ENCODE measurements around the gene SH3BP5.

SH3BP5 gene

DNA sequence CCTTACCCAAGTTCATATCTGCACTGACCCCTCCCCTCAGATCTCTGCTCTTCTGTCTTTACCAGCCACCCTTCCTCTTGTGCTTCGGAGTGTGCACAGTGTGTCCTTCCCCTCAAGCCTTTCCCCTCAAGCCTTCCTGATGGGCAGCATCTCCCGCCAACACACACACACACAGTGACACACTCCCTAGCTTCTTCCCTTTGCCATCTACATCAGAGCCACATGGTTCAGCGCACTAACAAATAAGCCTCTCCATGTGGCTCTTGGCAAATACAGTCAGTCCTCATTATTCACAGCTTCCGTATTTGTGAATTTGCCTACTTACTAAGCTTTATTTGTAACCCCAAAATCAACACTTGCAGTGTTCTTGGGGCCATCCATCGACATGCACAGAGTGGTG lies 37.5 kb downstream of the SH3BP5 start:
- DNase-seq = no peak

GRCh38 chr3:15292765-15293522 lies 39.4 kb downstream of the SH3BP5 start:
- DNase-seq = no peak

DNA sequence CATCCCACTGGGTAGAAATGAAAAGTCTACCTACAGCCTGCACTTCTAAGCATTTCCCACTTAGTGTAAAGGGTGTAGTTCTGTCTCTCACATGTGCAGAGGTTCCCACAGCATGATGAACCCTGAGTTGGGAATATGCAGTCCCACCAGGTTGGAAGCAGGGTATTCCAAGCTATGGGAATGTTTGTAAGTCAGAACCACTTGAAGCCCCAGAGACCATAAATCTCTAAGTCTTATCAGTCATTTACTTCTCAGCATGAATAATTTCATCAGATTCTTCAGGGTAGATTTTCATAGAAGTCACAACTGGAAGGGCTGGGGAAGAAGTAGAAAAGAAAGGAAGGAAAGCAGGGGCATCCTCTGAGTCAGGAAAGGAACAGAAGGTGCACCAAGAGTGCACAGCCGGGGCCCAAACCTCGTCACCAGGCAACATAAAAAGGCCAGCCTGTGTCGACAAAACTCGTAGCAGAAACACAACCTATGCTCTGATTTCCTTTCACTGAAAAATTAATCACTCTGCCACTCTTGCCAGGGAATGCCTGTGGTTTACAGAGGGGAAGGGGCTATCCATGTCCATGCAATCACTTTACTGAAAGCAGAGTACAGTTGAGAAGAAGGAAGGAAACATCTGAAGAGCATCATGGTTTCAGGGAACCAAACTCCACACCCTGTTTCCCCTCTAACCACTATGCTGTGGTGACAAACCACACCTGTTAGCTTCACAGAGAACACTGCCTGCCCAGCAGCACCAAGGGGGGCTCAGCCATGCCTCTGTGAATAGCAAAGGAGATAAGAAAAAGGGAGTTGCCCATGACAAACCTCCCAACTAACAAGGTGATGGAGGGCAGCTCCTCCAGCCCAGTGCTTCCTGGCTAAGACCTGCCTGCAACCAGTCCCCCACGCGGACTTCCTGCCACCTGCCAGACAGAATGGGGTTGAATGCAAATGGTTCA lies 40.5 kb downstream of the SH3BP5 start:
- no peak for DNase-seq

DNA sequence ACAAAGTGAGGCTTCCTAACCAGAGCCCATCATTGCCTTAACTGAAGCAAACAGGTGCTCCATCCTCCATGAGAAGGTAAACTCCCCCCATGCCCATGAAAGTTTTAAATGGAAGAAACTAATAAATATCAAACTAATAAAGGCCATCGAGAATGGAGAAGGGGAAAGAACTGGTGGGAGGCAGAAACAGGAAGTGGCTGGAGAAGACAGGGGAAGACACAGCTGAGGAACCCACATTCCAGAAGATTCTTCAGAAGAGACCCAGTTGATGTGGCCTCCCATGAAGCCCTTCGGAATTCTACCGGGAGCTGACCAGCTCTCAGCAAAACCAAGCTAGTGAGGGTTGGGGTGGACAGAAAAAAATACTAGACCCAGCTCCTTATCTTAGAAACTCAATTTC lies 41.6 kb downstream of the SH3BP5 start:
- no peak for DNase-seq

DNA sequence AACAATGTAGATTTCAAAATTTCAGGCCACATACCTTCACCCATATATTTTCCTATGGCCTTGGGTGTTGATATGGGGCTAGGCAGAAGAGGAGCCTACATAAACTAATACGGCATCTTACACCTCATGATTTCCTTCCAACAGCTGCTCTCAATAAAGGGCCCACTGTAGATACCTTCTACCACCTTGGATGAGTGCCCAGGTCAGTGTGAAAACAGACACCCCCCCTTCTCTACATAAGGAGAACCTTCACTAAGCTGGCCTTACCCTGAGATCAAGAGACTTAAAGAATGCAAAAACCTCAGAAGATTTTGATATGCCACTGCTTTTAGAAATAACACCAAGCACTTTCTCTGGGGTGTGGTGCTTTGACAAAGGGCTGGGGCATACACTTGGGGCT lies 42.7 kb downstream of the SH3BP5 start:
- no peak for DNase-seq

- DNase-seq = no peak
Measured at GRCh38 chr3:15288331-15289035, 43.9 kb downstream of the SH3BP5 start.

DNA sequence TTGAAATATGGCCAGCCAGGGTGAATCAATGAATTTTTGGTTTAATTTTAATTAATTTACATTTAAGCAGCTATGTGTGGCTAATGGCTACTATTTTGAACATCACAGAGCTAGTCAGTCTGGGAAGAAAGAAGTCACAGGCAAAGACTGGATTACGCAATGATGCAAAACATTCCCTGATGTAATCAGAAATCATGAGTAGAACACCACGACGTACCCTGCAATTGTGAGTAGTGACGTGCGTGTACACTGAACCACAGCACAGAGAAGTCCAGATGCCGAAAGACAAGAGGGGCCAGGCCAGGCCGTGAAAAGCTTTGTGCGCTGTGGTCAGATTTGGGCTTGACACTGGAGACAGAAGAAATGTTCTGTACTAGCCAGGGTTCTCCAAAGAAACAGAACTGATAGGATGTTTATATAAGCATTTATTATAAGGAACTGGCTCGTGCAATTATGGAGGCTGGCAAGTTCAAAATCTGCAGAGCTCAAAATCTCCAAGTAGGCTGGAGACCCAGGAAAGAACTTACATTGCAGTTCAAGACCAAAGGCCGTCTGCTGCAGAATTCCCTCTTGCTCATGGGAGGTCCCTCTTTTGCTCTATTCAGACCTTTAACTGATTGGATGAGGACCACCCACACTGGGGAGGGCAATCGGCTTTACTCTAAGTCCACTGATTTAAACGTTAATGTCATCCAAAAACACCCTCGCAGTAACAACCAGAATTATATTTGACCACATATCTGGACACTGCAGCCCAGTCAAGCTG lies 44.6 kb downstream of the SH3BP5 start:
- no peak for DNase-seq

- no peak for DNase-seq
Measured at GRCh38 chr3:15286022-15286421, 46.4 kb downstream of the SH3BP5 start.

GRCh38 chr3:15284121-15284889 lies 48.1 kb downstream of the SH3BP5 start:
- no peak for DNase-seq

DNA sequence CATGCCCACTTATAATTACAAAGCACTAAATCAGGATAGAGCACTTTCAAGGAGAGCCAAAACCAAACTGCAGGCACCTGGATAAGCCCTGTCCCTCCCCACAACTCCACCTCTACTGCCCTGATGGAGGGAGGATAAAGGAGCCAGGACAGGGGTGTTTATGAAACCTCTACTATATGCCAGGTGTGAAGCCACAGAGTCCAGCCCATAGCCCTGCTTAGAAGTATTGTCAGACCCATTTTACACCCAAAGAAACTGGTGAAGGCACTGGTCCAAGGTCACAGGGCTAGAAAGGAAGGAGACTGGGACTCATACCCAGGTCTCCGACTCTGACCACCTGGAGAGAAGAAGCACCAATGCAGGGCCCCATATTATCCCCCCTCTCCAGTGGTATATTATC lies 48.7 kb downstream of the SH3BP5 start:
- no peak for DNase-seq

DNA sequence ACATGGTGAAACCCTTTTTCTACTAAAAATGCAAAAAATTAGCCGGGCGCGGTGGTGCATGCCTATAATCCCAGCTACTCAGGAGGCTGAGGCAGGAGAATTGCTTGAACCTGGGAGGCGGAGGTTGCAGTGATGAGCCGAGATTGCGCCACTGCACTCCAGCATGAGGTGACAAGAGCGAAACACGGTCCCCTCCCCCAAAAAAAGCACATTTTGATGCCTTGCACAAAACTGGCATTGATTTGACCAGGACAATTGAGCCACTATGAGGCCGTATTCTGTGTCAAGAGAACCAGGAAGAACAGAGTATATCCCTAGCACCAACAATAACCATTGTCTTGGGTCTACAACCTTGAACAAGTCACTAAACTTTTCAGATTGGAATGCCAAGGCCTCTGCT lies 50.6 kb downstream of the SH3BP5 start:
- DNase-seq = no peak

DNA sequence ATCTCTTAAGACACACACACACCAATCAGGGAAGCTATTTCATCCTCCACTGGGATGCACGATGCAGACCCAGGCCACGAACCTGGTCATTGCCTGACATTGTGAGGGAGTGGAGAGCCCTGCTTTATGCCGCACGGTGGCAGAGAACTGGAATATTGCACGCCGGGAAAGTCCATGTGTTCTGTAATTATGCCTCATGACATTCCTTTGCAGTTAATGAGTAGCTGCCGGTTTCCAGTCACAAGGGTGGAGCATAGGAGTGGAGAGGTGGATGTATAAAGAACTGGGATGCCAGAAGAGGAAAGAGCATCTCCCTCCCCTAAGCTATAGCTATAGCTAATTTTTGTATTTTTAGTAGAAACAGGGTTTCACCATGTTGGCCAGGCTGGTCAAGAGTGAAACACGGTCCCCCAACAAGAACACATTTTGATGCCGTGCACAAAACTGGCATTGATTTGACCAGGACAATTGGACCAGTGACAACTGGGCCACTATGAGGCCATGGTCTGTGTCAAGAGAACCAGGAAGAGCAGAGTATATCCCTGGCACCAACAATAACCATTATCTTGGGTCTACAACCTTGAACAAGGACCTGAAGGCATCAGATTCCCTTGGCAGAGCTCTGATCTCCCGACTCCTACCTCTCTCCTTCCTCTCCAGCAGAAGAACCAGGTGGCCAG lies 51.4 kb downstream of the SH3BP5 start:
- no peak for DNase-seq

DNA sequence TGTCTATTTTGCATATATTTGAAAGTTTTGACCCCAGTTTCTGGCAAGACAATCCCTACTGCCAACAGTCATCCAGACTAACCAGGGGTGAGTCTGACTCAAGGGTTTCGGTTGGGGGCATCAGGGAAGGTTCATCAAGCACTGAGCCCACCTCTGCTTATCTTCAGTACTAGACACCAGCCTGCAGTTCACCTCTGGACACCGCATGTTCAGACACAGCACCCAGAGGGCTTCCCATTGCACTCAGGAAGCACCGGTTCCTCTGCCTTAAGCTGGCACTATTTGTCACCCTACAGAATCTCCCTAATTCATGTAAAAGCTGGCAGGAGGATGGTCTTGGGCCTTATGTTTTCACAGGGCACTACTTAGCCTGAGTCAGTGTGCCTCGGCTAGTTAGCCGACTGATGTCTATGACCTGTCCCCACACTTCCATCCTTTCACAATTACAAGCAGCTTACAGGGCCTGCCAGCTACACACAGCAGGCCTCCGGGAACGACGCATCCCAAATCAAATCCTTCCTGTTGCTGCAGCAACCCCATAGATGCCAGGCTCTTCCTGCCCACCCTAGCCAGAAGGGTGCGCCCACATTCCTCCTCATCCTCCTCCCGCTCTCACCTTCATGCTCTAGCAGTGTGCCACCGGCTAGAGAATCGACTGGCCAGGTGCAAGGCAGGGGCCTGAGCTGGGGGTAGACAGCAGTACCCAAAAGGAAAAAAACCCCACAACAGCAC lies 52.5 kb downstream of the SH3BP5 start:
- DNase-seq = no peak

- DNase-seq = no peak
Measured at GRCh38 chr3:15279205-15279604, 53.2 kb downstream of the SH3BP5 start.

GRCh38 chr3:15277861-15278500 lies 54.4 kb downstream of the SH3BP5 start:
- no peak for DNase-seq

DNA sequence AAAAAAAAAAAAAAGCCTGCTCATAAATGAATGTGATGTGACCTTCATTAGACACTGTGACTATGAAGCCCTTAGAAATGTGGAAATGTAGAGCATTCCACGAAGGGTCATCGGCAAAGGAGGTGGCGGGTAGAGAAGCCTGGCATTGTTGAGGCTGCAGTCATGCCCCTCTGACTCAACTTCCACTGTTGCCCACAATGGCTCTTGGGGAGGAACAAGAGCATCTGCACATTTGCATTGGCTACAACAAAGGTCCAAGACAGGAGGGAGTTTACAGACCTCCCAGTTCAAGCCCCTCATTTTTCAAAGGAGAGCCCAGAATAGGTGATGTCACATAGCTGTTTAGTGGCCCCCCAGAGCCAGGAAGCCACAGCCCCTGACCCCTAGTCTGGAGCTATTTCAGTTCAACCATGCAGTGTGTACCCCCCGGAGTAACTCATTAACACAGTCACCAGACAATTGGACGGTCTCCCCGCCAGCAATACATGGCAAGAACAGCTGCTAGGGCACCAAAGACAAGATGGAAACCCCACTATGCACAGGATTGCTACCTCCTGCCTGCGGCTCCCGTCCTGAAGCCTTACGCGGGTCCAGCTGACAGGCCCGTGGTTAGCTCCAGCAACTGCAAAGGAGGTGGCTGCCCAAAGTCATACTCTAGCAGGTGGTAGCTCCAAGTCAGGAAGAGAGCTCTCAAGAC lies 56.2 kb downstream of the SH3BP5 start:
- no peak for DNase-seq

DNA sequence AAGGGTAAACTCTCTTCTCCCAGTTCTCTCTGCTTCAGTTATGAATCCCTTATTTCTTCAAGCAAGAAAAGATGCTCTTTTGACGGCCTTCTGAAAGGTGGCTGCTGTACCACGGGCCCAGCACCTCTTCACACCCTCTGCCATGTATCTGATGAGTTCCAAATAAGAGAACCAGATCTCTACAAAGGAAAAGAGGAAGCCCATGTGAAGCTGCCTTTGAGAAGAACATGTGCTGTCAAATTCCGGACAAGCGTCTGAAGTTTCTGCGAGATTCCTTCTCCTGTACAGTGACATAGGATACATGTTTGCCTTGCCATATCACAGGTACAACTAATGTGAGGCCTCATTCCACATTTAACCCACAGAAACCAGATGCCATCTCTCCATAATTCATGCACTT lies 59.2 kb downstream of the SH3BP5 start:
- no peak for DNase-seq

GRCh38 chr3:15272426-15273196 lies 59.8 kb downstream of the SH3BP5 start:
- DNase-seq = no peak

Data from NCI-H1048 (cell line).